ENCODE data around the gene TPGS2.

GRCh38 chr18:36814994-36815393 is 13.8 kb downstream of the TPGS2 start:
- no peak for TF ChIP-seq GATA3 (IDR thresholded peaks at IDR 0.05; ENCODE audit: low read depth, low read length)
- TF ChIP-seq GATA2 (IDR thresholded peaks at IDR 0.05; ENCODE audit: low read depth, low read length), result no peak

All from SH-SY5Y (cell line).